Panc1 (cell line): ENCODE results near the gene PCNT. TPM values are rescaled to one million over a fixed set of nuclear protein-coding genes. Genes with fewer than 3 reads are reported as not detected.

Experiments used
- ATAC-seq: fragments of 200-7000 bp; cut with Tn5 transposase; 2 replicates; pipeline ENCODE4 v1.9.1; 2020; ENCODE audit warnings: mild to moderate bottlenecking, moderate library complexity
- BruUV-seq: library from RNA; stranded (reverse); fragments of 400-500 nt; replicated peaks from 2 replicates; lab custom pipeline; 2021; lab: Mats Ljungman, UMichigan
- CTCF ChIA-PET: fragments of 300-600 bp; sonication (Branson Sonifier 250); formaldehyde crosslinking; loops from one replicate; lab custom pipeline; 2022; ENCODE audit warnings: antibody characterized with exemption; lab: Charles Lee
- POLR2A ChIA-PET: fragments of 300-600 bp; sonication (Branson Sonifier 250); formaldehyde crosslinking; loops from one replicate; lab custom pipeline; 2022; ENCODE audit warnings: antibody characterized with exemption; lab: Charles Lee
- DNase-seq: peaks from one replicate; pipeline ENCODE4 v3.0.0-alpha.2; 2010; ENCODE audit warnings: low read depth, low spot score
- H3K27ac ChIP-seq: 2 replicates; pipeline ENCODE4 v1.5.1; 2011; ENCODE audit warnings: mild to moderate bottlenecking, low read length, inconsistent platforms
- H3K27me3 ChIP-seq: fragments of 200-500 bp; sonication (Bioruptor generic); 2 replicates; pipeline ENCODE4 v1.6.0; 2014; ENCODE audit warnings: low read length, inconsistent platforms; ENCODE audit not compliant: control insufficient read depth, insufficient read depth
- H3K36me3 ChIP-seq: fragments of 200-500 bp; sonication (Bioruptor generic); 2 replicates; pipeline ENCODE4 v1.5.1; 2014; ENCODE audit warnings: inconsistent platforms, mild to moderate bottlenecking, low read length, moderate library complexity; ENCODE audit not compliant: control insufficient read depth, insufficient read depth
- H3K4me1 ChIP-seq: 2 replicates; pipeline ENCODE4 v1.5.1; 2011; ENCODE audit warnings: inconsistent platforms, mild to moderate bottlenecking, low read length, moderate library complexity; ENCODE audit not compliant: control insufficient read depth, insufficient read depth
- H3K4me3 ChIP-seq, 2 experiments: 2 replicates each; pipeline ENCODE4 v1.5.1; 2011 to 2012; ENCODE audit warnings: low read depth in 2 of 2, low read length in 2 of 2, mild to moderate bottlenecking in 2 of 2, inconsistent platforms in 1 of 2, moderate library complexity in 1 of 2
- H3K9me3 ChIP-seq: fragments of 200-500 bp; sonication (Bioruptor generic); 2 replicates; pipeline ENCODE4 v1.5.1; 2014; ENCODE audit warnings: low read depth, mild to moderate bottlenecking, inconsistent platforms, low read length, moderate library complexity; ENCODE audit not compliant: control insufficient read depth, insufficient read depth
- POLR2AphosphoS5 ChIP-seq: IDR thresholded peaks from 2 replicates; pipeline ENCODE4 v1.6.1; 2012; ENCODE audit warnings: mild to moderate bottlenecking, low read depth, low read length, moderate library complexity
- SIN3A ChIP-seq: IDR thresholded peaks from 2 replicates; pipeline ENCODE4 v1.6.1; 2012; ENCODE audit warnings: low read depth, mild to moderate bottlenecking, low read length, moderate library complexity, borderline replicate concordance; ENCODE audit not compliant: insufficient read depth
- TCF7L2 ChIP-seq: IDR thresholded peaks from 2 replicates; pipeline ENCODE4 v1.6.1; 2011; ENCODE audit warnings: mild to moderate bottlenecking, low read depth, low read length, inconsistent platforms
- in situ Hi-C: cut with HindIII; loops from 2 replicates; pipeline ENCODE4 v1.10.0; 2016; ENCODE audit warnings: low sequenced_read_pairs, low pct_unique_long_range_greater_than_20kb
- intact Hi-C: fragments of 100-400 bp; cut with micrococcal nuclease; formaldehyde crosslinking; loops from one replicate; pipeline ENCODE4 v1.10.0; 2022; ENCODE audit not compliant: unreplicated experiment
- total RNA-seq: library from RNA; stranded (reverse); gene quantifications from one replicate; pipeline ENCODE4 v1.2.1, GENCODE V29; 2021; ENCODE audit not compliant: unreplicated experiment
- TF ChIP-seq, protein P1 (sequence below), 2 experiments: IDR thresholded peaks; 2 replicates each; pipeline ENCODE4 v1.6.1; 2011 to 2012; ENCODE audit warnings: low read depth in 2 of 2, control low read depth in 1 of 2, low read length in 1 of 2, mild to moderate bottlenecking in 1 of 2, moderate library complexity in 1 of 2; ENCODE audit not compliant: insufficient read depth in 1 of 2
- TF ChIP-seq, protein P2 (sequence below): fragments of 450-650 bp; IDR thresholded peaks from 2 replicates; pipeline ENCODE4 v1.5.1; 2017; ENCODE audit warnings: mild to moderate bottlenecking

Gene PCNT
- total RNA-seq, 1 experiment from 2014 or later: 44.3 TPM

DNA sequence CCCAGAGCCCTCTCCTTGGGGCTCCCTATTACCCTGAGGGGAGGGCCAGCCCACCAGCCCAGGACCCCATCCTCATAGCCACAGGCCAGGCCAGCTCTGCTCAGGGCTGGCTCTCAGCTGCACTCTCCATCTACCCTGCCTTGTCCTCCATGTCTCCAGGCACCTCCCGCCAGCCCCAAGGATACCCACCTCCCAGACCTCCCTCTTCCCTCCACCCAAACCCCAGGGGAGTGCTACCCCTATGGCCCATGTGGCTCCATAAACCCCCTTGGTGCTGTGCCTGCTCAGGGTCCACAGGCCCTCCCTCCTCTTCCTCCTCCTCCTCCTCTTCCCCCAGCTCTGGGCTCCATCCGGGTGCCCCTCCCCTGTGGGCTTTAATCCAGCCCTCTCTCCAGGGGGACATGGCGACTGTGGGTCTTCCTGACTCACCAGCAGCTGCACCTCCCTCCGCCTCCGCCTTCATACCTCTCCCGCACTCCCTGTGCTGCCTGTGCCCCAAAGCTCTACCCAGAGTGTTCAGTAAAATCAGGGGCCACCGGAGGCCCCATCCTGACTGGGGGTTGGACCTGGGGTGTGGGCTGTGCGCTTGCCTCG, 28.7 kb upstream of the PCNT start:
- in situ Hi-C loops: no loop called here
- DNase-seq (no peak), ATAC-seq (peak; percentile 60)
- Histone ChIP-seq H3K4me3 (no peak overlapping the region), H3K36me3 (no peaks in the 10 kb centered on the region), H3K27me3 (no peaks in the 10 kb centered on the region), H3K27ac (0 out of 2 replicates have a peak overlapping the region, but pooled peaks have one; percentile 29), H3K4me1 (peaks cover 5% of the 10 kb centered on the region), H3K9me3 (no peaks in the 10 kb centered on the region; the same call in 1 of the 2 replicates)
- no TSS peak for BruUV-seq
- intact Hi-C loops: no loop called here
- CTCF ChIA-PET: no interaction called here
- TF ChIP-seq, protein P1, sequence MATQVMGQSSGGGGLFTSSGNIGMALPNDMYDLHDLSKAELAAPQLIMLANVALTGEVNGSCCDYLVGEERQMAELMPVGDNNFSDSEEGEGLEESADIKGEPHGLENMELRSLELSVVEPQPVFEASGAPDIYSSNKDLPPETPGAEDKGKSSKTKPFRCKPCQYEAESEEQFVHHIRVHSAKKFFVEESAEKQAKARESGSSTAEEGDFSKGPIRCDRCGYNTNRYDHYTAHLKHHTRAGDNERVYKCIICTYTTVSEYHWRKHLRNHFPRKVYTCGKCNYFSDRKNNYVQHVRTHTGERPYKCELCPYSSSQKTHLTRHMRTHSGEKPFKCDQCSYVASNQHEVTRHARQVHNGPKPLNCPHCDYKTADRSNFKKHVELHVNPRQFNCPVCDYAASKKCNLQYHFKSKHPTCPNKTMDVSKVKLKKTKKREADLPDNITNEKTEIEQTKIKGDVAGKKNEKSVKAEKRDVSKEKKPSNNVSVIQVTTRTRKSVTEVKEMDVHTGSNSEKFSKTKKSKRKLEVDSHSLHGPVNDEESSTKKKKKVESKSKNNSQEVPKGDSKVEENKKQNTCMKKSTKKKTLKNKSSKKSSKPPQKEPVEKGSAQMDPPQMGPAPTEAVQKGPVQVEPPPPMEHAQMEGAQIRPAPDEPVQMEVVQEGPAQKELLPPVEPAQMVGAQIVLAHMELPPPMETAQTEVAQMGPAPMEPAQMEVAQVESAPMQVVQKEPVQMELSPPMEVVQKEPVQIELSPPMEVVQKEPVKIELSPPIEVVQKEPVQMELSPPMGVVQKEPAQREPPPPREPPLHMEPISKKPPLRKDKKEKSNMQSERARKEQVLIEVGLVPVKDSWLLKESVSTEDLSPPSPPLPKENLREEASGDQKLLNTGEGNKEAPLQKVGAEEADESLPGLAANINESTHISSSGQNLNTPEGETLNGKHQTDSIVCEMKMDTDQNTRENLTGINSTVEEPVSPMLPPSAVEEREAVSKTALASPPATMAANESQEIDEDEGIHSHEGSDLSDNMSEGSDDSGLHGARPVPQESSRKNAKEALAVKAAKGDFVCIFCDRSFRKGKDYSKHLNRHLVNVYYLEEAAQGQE (IDR thresholded peaks at IDR 0.05; ENCODE audit: insufficient read depth in 1 of 2, low read depth in 2 of 2, low read length in 1 of 2): no peak
- TF ChIP-seq TCF7L2 (no peak), POLR2AphosphoS5 (no peak), SIN3A (no peak)
- TF ChIP-seq, protein P2, sequence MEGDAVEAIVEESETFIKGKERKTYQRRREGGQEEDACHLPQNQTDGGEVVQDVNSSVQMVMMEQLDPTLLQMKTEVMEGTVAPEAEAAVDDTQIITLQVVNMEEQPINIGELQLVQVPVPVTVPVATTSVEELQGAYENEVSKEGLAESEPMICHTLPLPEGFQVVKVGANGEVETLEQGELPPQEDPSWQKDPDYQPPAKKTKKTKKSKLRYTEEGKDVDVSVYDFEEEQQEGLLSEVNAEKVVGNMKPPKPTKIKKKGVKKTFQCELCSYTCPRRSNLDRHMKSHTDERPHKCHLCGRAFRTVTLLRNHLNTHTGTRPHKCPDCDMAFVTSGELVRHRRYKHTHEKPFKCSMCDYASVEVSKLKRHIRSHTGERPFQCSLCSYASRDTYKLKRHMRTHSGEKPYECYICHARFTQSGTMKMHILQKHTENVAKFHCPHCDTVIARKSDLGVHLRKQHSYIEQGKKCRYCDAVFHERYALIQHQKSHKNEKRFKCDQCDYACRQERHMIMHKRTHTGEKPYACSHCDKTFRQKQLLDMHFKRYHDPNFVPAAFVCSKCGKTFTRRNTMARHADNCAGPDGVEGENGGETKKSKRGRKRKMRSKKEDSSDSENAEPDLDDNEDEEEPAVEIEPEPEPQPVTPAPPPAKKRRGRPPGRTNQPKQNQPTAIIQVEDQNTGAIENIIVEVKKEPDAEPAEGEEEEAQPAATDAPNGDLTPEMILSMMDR: no peak
- POLR2A ChIA-PET: no interaction called here

DNA sequence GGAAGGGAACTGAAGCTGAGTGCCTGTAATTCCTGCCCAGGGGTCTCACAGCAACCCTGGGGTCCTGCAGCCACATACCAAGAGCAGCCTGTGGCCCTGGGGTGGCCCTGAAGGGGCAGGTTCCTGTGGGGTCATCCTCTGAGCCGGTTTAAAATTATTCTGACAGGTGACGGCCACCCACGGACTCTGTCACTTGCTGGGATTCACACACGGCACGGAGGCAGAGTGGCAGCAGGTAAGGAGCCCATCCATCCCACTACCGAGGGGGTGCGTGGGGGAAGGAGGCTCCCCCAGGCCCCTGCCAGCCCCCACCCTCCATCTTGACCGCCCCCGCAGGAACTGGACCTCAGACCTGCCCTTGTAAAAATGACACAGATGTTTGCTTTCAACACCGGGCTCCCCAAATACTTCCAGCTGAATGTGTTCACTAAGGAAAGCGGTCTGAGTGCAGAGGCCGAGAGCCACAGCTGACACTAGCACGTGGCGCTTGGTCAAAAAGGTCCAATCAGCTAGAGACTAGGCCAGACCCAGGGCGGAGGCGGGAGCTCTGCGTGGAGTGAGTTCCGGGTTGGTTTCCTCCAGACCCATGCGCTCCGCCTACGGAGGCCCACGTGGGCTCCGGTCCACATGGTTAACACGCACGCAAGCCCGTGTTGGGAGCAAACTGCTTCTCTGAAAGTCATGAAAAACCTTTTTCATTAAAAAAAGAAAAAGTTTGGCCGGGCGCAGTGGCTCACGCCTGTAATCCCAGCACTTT, 27.8 kb upstream of the PCNT start:
- no peaks in the 10 kb centered on the region; the same call in 1 of the 2 replicates for H3K9me3 ChIP-seq
- POLR2A ChIA-PET: no interaction called here
- intact Hi-C loops: no loop called here
- H3K27me3 ChIP-seq: no peaks in the 10 kb centered on the region
- no TSS peak for BruUV-seq
- H3K4me3 ChIP-seq: no peak overlapping the region
- H3K27ac ChIP-seq: no peak overlapping the region
- no peaks in the 10 kb centered on the region for H3K36me3 ChIP-seq
- in situ Hi-C loops: no loop called here
- CTCF ChIA-PET: interaction anchor here (0.6 kb wide), 1 partner anchor 37 kb away, joined by 3 read pairs; no protein-coding TSS in a partner anchor
- ATAC-seq: peak; percentile 56; the same call in 1 of the 2 replicates
- no peak for DNase-seq
- H3K4me1 ChIP-seq: peaks cover 5% of the 10 kb centered on the region
- TF ChIP-seq, protein P1 (IDR thresholded peaks at IDR 0.05; ENCODE audit: insufficient read depth in 1 of 2, low read depth in 2 of 2, low read length in 1 of 2): no peak
- TF ChIP-seq, protein P2: no peak
- no peak for TF ChIP-seq TCF7L2
- no peak for TF ChIP-seq POLR2AphosphoS5
- no peak for TF ChIP-seq SIN3A
